HG03378 (cell line): ENCODE measurements around the gene SCFD2.
A peak's percentile ranks its signal among the peaks of the same experiment; 100 is the strongest.

Experiments used
- ATAC-seq: cut with Tn5 transposase; IDR thresholded peaks from one replicate; pipeline ENCODE4 v1.9.1; 2021; ENCODE audit warnings: mild to moderate bottlenecking, moderate library complexity; ENCODE audit not compliant: unreplicated experiment

Gene SCFD2

GRCh38 chr4:52868133-52868532 lies 497.7 kb downstream of the SCFD2 start:
- no peak for ATAC-seq

- no peak for ATAC-seq
Measured at GRCh38 chr4:52867163-52867562, 498.7 kb downstream of the SCFD2 start.

GRCh38 chr4:52866734-52867133 lies 499.1 kb downstream of the SCFD2 start:
- ATAC-seq = no peak

GRCh38 chr4:52865300-52865699 lies 500.6 kb downstream of the SCFD2 start:
- no peak for ATAC-seq

DNA sequence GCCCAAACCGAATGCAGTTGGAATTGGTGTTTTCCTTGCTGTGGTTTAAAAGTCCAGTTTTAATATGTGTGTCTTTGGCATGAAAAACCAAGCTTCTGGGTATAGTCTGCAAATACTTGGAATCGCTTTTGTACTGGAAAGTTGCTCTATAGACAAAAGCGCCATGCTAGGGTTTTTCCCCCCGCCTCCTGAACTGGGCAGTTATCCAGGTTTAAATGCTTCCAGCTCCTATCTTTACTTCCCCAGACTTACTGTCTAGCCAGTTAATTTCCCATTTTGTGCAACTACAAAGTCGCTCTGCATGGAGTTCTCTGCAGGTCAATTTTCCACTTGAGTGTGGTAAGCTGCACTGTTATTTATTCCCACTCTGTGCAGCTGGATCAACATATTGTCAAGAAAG lies 501.1 kb downstream of the SCFD2 start:
- no peak for ATAC-seq

DNA sequence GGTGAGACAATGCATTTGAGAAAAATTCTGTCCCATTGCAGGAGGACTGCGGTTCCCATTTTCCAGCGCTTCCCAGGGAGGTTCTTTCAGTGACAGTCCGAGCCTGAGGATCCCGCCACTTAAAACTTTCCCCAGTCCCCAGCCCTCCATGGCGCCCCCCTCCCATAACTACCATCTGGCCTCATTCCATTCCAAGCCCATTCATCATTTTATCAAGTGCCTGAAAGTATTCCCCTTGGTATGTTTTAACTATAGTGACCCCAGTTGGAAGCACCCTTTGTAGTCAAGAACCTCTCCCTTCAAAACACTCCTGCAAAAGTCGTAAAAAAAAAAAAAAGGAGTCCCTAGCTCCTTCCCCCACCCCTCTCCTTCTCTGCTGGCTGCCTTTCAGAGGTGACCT lies 502.5 kb downstream of the SCFD2 start:
- ATAC-seq = no peak

GRCh38 chr4:52862639-52863161 lies 503.2 kb downstream of the SCFD2 start:
- ATAC-seq = peak; percentile 11

DNA sequence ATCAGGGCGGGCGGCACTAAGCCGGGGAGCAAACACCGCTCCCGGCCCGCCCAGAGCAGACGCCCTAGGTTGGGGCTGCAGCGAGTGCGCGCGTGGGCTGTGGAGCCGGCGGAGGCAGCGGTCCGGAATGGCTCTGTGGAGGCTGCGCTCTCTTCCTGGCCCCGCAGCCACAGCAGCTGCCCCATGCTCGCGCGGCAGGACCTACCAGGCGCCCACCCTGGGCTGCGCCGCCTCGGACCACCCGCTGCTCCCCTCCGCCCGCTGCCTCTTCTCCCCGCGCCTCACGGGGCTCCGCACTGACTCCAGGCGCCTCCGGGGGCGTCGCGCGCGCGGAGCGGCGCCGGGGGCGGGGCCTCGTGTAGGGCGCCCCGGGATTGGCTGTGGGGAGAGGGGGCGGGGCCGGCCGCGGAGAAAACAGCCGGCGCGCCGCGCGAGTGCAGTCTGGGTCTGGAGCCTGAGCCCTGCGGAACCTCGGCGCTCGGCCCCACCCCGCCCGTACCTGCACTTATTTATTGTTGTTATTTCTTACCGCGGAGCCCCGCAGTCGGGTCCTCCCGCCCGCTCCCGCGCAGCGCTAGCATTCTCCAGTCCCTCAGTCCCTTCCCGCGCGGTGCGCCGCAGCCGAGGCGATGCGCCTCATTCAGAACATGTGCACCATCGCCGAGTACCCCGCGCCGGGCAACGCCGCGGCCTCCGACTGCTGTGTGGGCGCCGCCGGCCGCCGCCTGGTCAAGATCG lies 503.8 kb downstream of the SCFD2 start, which contains the start of gene RASL11B:
Gene RASL11B (plus strand): TSS at position 439 of the 738 bp plus-strand sequence. CDS start 191 bp downstream, at position 630.
- peak; percentile 82 for ATAC-seq

DNA sequence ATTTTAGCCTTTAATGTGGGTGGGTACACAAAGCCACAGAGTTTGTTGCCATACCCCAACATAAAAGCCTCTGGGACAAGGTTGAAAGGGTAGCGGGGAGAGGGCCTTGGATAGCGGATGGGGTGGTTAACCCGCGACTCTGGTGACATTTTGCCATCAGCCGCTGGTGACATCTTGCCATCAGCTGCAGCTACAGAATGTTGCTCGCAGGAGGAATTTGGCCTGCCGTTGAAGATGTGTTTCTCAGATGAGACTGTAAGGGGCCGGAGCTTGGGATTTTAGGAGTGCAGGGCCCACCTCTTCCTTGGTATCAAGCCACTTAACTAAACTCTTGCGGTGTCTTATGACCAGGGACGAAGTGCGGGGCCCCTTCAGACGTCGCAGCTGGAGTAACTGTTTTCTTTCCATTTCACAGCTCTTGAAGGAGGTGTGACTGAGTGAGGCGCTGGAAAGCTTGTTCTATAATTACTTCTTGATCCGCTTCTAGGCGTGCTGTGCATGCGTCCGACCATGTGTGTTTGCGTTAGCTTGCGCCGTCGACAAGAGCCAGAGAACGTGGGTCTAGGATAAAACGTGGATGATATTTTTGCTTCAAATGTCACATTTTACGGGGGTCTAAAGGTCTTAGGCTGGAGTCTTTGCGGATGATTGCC lies 504.6 kb downstream of the SCFD2 start:
- peak; percentile 3 for ATAC-seq

- no peak for ATAC-seq
Measured at GRCh38 chr4:52860361-52860760, 505.5 kb downstream of the SCFD2 start.

DNA sequence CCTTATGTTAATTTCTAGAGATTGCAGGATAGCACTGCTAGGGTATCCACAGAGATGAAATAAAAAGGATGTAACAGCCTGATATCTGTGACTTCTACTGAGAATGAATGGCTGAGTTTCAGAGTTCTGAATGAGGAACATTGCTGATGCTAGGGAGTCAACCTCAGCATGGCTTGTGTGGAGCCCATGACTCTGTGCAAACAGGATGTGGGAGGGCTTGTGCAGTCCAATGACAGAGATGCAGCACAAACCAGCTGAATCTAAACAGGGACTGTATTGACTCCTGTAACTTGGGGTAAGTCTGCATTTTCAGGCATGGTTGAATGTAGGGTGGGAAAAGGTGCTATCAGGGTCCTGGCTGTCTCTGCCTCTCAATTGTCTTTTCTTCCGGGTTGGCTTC lies 509.1 kb downstream of the SCFD2 start:
- ATAC-seq = no peak

- ATAC-seq = no peak
Measured at GRCh38 chr4:52853351-52853750, 512.5 kb downstream of the SCFD2 start.

- ATAC-seq = no peak
Measured at GRCh38 chr4:52852711-52853110, 513.1 kb downstream of the SCFD2 start.

DNA sequence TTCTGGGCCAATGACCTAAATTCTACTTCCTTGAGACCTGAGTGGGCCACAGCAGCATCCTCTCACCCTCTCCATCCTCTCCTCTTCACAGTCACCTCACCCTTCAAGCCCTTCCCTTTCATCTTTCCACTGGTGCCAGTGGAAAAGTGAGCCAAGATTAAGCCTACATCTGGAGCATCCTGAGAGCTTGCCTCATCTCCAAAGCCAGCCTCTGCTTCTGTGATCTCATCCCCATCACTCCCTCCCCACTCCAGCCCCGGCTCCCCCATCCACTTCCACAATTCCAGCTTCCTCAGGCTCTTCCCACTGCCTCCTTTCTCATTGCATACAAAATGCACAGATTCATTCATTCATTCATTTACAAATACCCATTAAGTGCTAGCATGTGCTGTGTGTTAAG lies 513.8 kb downstream of the SCFD2 start:
- no peak for ATAC-seq

DNA sequence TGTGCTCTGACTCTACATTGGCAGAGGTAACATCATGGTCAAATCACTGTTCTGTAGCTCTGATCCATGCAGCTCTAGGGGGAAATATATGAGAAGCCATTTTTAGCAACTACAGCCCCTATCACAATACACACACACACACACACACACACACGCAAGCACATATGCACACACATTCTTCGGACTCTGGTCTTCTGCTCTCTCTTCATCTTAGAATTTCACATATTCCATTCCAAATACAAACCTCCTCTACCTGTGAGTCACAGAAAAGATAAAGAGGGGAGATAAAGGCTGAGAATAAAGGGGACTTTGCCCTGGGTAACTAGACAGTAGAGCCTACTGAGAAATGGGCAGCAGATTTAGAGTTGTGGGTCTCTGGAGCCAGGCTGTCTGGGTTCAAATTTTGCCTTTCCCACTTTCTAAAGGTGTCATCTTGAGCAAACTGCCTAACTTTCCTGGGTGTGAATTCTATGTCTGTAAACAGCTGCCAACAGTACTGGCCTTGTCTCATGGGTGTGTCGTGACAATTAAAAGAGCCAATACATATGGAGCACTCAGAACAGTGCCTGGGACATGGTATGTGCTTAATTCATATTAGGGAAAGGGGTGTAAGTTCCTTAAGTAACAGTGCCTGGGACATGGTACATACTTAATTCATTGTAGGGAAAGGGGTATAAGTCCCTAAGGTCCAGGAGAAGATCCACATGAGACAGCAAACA lies 515.3 kb downstream of the SCFD2 start:
- no peak for ATAC-seq

DNA sequence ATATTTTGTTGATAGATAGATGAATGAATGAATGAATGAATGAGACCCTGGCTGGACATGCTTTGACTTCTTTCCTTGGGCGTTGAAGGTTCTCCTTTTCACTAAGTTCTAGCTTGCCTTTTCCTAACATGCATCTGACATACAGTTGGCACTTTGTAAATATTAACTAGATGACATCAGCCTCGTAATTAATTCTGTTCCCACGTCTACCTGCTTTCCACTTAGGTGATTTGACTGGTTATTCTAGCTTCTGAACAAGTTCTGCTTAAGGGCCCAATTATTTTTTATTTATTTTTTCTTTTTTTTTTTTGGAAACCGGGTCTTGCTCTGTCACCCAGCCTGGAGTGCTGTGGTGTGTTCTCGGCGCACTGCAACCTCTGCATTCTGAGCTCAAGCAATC lies 517.6 kb downstream of the SCFD2 start:
- no peak for ATAC-seq

- ATAC-seq = no peak
Measured at GRCh38 chr4:52846502-52846901, 519.4 kb downstream of the SCFD2 start.

DNA sequence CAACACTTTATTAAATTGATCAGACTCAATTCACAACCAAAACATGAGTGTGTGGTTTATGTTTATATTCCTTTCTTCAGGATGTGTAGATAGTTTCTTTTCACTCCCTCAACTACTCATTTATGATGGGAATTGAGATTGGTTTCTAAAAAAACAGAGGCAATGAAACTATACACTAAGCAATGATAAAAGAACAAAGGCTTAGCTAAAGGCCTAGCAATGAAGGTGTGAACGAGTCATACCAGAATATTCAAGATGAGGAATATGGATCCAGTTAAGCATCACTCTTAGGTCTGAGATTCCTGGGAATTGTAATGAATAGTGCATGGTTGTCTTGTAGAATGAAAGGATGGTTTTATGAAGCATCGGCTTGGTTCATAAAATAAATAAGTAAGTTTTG lies 521.3 kb downstream of the SCFD2 start:
- no peak for ATAC-seq

GRCh38 chr4:52843958-52844357 lies 521.9 kb downstream of the SCFD2 start:
- ATAC-seq = peak; percentile 59

DNA sequence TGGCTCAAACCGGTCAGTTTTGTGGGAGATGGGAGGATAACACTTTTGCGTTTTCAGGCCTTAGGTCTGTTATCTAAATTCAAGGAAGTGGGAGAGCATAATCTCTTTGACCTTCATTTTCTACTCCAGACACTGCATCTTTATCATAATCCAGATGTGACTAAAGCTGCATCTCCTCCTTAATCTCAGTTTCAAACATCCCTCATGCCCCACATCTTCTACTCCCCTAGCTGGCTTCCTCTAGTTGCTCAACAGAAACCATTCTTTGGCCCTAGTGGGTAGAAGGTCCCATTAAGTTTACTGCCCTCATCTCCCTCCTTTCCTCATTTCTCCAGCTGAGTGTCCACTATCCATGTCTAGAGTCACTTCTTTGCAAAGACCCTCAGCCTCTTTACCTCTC lies 522.5 kb downstream of the SCFD2 start:
- no peak for ATAC-seq

DNA sequence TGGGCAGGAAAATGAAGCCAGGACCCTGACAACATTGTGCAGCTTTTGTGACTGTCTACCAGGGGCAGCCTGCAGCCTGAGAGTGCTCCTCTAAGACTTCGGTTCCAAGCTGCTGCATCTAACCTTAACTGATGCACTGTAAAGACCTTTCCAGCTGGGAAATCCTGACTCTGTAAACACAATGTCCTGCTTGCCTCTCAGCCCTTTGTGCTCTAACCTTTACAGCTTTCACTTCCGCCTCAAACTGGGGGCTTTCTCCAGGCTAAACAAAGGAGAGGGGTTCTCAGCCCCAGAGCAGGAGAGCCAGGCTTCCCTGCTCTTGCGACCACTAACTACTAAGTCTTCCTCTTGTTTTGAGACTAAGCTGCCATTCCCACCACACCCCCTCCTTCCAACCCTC lies 523.1 kb downstream of the SCFD2 start:
- no peak for ATAC-seq
